ENCODE data around the gene CCDC187.

DNA sequence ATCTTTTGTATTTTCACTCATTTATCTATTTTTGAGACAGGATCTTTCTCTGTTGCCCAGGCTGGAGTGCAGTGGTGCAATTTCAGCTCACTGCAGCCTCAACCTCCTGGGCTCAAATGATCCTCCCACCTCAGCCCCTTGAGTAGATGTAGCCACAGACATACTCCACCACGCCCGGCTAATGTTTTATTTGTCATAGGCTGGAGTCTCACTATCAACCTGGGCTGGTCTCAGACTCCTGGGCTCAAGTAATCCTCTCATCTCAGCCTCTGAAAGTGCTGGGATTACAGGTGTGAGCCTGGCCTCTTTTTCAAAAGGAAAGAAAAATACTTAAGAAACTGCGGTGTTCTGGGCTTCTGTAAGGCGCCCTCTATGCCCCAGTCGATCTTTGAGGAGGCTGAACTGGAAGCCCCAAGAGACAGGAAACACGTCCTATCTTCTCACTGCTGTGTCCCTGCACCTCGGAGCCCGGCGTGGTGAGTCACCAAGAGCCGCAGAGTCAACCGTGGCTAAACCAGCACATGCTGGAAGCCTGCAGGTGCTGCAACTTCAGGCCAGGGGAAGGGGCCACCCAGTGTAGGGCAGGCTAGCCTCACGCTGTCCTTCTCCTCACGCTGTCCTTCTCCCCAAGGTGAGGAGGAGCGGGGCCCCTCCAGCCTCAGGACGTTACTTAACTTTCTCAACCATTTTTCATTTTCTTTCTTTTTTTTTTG lies 83.7 kb downstream of the CCDC187 start:
- TF ChIP-seq TAF1 (IDR thresholded peaks at IDR 0.05; ENCODE audit: borderline replicate concordance, insufficient read depth, low read length) (no peak), POLR2AphosphoS5 (IDR thresholded peaks at IDR 0.05; ENCODE audit: low read depth, low read length) (no peak), SIN3A (IDR thresholded peaks at IDR 0.05; ENCODE audit: borderline replicate concordance, insufficient read depth, low read length) (no peak)
- TF ChIP-seq, protein P1, sequence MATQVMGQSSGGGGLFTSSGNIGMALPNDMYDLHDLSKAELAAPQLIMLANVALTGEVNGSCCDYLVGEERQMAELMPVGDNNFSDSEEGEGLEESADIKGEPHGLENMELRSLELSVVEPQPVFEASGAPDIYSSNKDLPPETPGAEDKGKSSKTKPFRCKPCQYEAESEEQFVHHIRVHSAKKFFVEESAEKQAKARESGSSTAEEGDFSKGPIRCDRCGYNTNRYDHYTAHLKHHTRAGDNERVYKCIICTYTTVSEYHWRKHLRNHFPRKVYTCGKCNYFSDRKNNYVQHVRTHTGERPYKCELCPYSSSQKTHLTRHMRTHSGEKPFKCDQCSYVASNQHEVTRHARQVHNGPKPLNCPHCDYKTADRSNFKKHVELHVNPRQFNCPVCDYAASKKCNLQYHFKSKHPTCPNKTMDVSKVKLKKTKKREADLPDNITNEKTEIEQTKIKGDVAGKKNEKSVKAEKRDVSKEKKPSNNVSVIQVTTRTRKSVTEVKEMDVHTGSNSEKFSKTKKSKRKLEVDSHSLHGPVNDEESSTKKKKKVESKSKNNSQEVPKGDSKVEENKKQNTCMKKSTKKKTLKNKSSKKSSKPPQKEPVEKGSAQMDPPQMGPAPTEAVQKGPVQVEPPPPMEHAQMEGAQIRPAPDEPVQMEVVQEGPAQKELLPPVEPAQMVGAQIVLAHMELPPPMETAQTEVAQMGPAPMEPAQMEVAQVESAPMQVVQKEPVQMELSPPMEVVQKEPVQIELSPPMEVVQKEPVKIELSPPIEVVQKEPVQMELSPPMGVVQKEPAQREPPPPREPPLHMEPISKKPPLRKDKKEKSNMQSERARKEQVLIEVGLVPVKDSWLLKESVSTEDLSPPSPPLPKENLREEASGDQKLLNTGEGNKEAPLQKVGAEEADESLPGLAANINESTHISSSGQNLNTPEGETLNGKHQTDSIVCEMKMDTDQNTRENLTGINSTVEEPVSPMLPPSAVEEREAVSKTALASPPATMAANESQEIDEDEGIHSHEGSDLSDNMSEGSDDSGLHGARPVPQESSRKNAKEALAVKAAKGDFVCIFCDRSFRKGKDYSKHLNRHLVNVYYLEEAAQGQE (IDR thresholded peaks at IDR 0.05; ENCODE audit: insufficient read depth in 1 of 2, low read depth in 2 of 2, low read length in 2 of 2), result no peak

All from PFSK-1 (cell line).